HAP-1 (cell line): ENCODE data around the gene STX8.

ENCODE experiments used
- DNase-seq, 2 experiments: peaks; one replicate each; pipeline ENCODE4 v3.0.0-alpha.2; 2016 to 2020; ENCODE audit warnings: low spot score in 2 of 2
- H3K27me3 ChIP-seq: fragments of 250-450 bp; sonication (Bioruptor Pico); 2 replicates; pipeline ENCODE4 v1.5.1; 2020; ENCODE audit warnings: low read depth, mild to moderate bottlenecking, moderate library complexity
- H3K36me3 ChIP-seq: fragments of 250-450 bp; sonication (Bioruptor Pico); replicated peaks from 2 replicates; pipeline ENCODE4 v1.5.1; 2020; ENCODE audit warnings: mild to moderate bottlenecking
- H3K4me1 ChIP-seq: fragments of 250-450 bp; sonication (Bioruptor Pico); 2 replicates; pipeline ENCODE4 v1.5.1; 2020; ENCODE audit warnings: mild to moderate bottlenecking
- H3K4me3 ChIP-seq: fragments of 250-450 bp; sonication (Bioruptor Pico); 2 replicates; pipeline ENCODE4 v1.5.1; 2020; ENCODE audit warnings: mild to moderate bottlenecking, moderate library complexity
- H3K9me3 ChIP-seq: fragments of 250-450 bp; sonication (Bioruptor Pico); 2 replicates; pipeline ENCODE4 v1.5.1; 2020; ENCODE audit warnings: mild to moderate bottlenecking, moderate library complexity
- in situ Hi-C: fragments of 300-500 bp; cut with MboI; formaldehyde crosslinking; loops from 3 replicates; pipeline ENCODE4 v1.14.3; 2020; ENCODE audit warnings: low sequenced_read_pairs, inconsistent platforms, mixed read lengths

STX8 gene

GRCh38 chr17:9283909-9284308 lies 291.7 kb downstream of the STX8 start:
- no peaks in the 10 kb centered on the region for H3K4me1 ChIP-seq
- in situ Hi-C loops = no loop called here
- H3K4me3 ChIP-seq = no peak overlapping the region
- no peaks in the 10 kb centered on the region for H3K27me3 ChIP-seq
- no peaks in the 10 kb centered on the region for H3K36me3 ChIP-seq
- no peaks in the 10 kb centered on the region for H3K9me3 ChIP-seq
- DNase-seq = no peak

- in situ Hi-C loops = no loop called here
- Histone ChIP-seq H3K4me1 (no peaks in the 10 kb centered on the region), H3K36me3 (no peaks in the 10 kb centered on the region), H3K9me3 (no peaks in the 10 kb centered on the region), H3K27me3 (no peaks in the 10 kb centered on the region), H3K4me3 (no peak overlapping the region)
- no peak for DNase-seq
Measured at GRCh38 chr17:9279893-9280292, 295.7 kb downstream of the STX8 start.

GRCh38 chr17:9274973-9275372 lies 300.6 kb downstream of the STX8 start:
- no peaks in the 10 kb centered on the region for H3K36me3 ChIP-seq
- H3K27me3 ChIP-seq = no peaks in the 10 kb centered on the region
- no peak overlapping the region for H3K4me3 ChIP-seq
- DNase-seq = no peak
- no peaks in the 10 kb centered on the region for H3K9me3 ChIP-seq
- no peaks in the 10 kb centered on the region for H3K4me1 ChIP-seq
- in situ Hi-C loops = no loop called here

- Histone ChIP-seq H3K36me3 (no peaks in the 10 kb centered on the region), H3K4me3 (no peak overlapping the region), H3K27me3 (no peaks in the 10 kb centered on the region), H3K9me3 (no peaks in the 10 kb centered on the region), H3K4me1 (no peaks in the 10 kb centered on the region)
- no peak for DNase-seq
- in situ Hi-C loops = no loop called here
Measured at GRCh38 chr17:9273428-9274391, 301.9 kb downstream of the STX8 start.

GRCh38 chr17:9272501-9273200 lies 303.0 kb downstream of the STX8 start:
- in situ Hi-C loops = no loop called here
- no peaks in the 10 kb centered on the region for H3K4me1 ChIP-seq
- H3K36me3 ChIP-seq = no peaks in the 10 kb centered on the region
- H3K27me3 ChIP-seq = no peaks in the 10 kb centered on the region
- DNase-seq = no peak
- no peak overlapping the region for H3K4me3 ChIP-seq
- no peaks in the 10 kb centered on the region for H3K9me3 ChIP-seq

GRCh38 chr17:9271989-9272388 lies 303.6 kb downstream of the STX8 start:
- in situ Hi-C loops = no loop called here
- Histone ChIP-seq H3K36me3 (no peaks in the 10 kb centered on the region), H3K4me1 (no peaks in the 10 kb centered on the region), H3K4me3 (no peak overlapping the region), H3K9me3 (no peaks in the 10 kb centered on the region), H3K27me3 (no peaks in the 10 kb centered on the region)
- DNase-seq = no peak

GRCh38 chr17:9270921-9271320 lies 304.7 kb downstream of the STX8 start:
- in situ Hi-C loops = no loop called here
- DNase-seq = no peak
- Histone ChIP-seq H3K4me3 (no peak overlapping the region), H3K4me1 (no peaks in the 10 kb centered on the region), H3K27me3 (no peaks in the 10 kb centered on the region), H3K9me3 (no peaks in the 10 kb centered on the region), H3K36me3 (no peaks in the 10 kb centered on the region)

GRCh38 chr17:9269350-9270035 lies 306.1 kb downstream of the STX8 start:
- Histone ChIP-seq H3K9me3 (no peaks in the 10 kb centered on the region), H3K4me1 (no peaks in the 10 kb centered on the region), H3K4me3 (no peak overlapping the region), H3K36me3 (no peaks in the 10 kb centered on the region), H3K27me3 (no peaks in the 10 kb centered on the region)
- in situ Hi-C loops = no loop called here
- DNase-seq = no peak

- Histone ChIP-seq H3K36me3 (no peaks in the 10 kb centered on the region), H3K27me3 (no peaks in the 10 kb centered on the region), H3K9me3 (no peaks in the 10 kb centered on the region), H3K4me3 (no peak overlapping the region), H3K4me1 (no peaks in the 10 kb centered on the region)
- in situ Hi-C loops = no loop called here
- DNase-seq = no peak
Measured at GRCh38 chr17:9268546-9268945, 307.1 kb downstream of the STX8 start.

GRCh38 chr17:9266697-9267117 lies 308.9 kb downstream of the STX8 start:
- no peaks in the 10 kb centered on the region for H3K4me1 ChIP-seq
- no peaks in the 10 kb centered on the region for H3K9me3 ChIP-seq
- no peak for DNase-seq
- no peak overlapping the region for H3K4me3 ChIP-seq
- H3K36me3 ChIP-seq = no peaks in the 10 kb centered on the region
- no peaks in the 10 kb centered on the region for H3K27me3 ChIP-seq
- in situ Hi-C loops = no loop called here

- DNase-seq = no peak
- in situ Hi-C loops = no loop called here
Measured at GRCh38 chr17:9266031-9266680, 309.5 kb downstream of the STX8 start.

GRCh38 chr17:9261081-9262012 lies 314.3 kb downstream of the STX8 start:
- no peaks in the 10 kb centered on the region for H3K9me3 ChIP-seq
- H3K4me1 ChIP-seq = no peaks in the 10 kb centered on the region
- H3K4me3 ChIP-seq = no peak overlapping the region
- no peaks in the 10 kb centered on the region for H3K36me3 ChIP-seq
- DNase-seq = no peak
- H3K27me3 ChIP-seq = no peaks in the 10 kb centered on the region
- in situ Hi-C loops = no loop called here

More at GRCh38 chr17:9266031-9266680, 309.5 kb downstream of the STX8 start:
- Histone ChIP-seq H3K4me3 (no peak overlapping the region), H3K4me1 (no peaks in the 10 kb centered on the region), H3K27me3 (no peaks in the 10 kb centered on the region), H3K36me3 (no peaks in the 10 kb centered on the region), H3K9me3 (no peaks in the 10 kb centered on the region)

- Histone ChIP-seq H3K27me3 (no peaks in the 10 kb centered on the region), H3K4me3 (no peak overlapping the region), H3K4me1 (no peaks in the 10 kb centered on the region), H3K36me3 (no peaks in the 10 kb centered on the region), H3K9me3 (no peaks in the 10 kb centered on the region)
- DNase-seq = no peak
- in situ Hi-C loops = no loop called here
Measured at GRCh38 chr17:9259419-9259818, 316.2 kb downstream of the STX8 start.
